HG03342 (cell line): ENCODE data around the gene HELT.
"Not testable (repeated sequence)": the region's sequence is repeated elsewhere in the genome, so short reads cannot be mapped to it uniquely, and the experiment has no call there.

ENCODE experiments used
- ATAC-seq: cut with Tn5 transposase; IDR thresholded peaks from one replicate; pipeline ENCODE4 v1.9.1; 2021; ENCODE audit warnings: mild to moderate bottlenecking, moderate library complexity; ENCODE audit not compliant: unreplicated experiment

Gene HELT, protein sequence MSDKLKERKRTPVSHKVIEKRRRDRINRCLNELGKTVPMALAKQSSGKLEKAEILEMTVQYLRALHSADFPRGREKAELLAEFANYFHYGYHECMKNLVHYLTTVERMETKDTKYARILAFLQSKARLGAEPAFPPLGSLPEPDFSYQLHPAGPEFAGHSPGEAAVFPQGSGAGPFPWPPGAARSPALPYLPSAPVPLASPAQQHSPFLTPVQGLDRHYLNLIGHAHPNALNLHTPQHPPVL

DNA sequence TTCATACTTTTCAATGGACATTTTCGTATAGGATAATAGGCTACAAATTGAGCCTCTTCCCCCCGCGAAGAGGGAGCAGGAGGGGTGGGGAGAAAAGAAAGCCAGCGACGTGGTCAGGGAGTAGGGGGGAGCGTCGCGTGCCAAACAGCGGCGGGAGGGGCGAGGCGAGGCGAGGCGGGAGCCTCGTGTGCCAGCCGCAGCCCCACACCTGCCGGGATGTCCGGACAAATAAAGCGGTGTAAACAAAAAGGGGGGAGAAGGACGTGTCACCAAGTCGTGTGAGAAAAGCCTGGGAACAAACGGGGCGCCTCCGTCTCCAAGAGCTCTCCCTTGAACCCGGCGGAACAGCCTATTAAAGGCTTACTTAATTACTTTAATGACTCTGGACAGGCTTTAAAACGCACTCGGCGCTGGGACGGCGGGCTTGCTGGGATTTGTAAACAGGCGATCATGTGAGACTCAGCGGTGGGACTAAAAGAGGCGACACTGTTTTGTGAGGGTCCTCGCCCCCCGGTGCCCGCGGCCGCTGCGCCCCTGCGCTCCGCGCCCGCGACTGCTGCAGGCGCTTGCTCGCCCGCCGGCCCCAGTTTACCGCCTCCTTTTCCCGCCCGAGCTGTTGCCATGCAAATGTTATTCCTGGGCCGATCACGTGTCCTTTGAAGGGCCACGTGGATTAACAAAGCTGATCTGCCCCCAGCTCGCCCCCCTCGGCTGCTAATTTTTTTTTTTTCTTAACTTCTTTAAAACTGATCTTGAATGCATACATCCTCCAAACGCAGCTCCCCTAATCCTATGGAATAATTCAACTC is at the start of gene HELT:
HELT (plus strand) TSS at position 527 of the 809 bp plus-strand sequence. CDS start 439 bp downstream, outside the sequence.
- ATAC-seq, result no peak

DNA sequence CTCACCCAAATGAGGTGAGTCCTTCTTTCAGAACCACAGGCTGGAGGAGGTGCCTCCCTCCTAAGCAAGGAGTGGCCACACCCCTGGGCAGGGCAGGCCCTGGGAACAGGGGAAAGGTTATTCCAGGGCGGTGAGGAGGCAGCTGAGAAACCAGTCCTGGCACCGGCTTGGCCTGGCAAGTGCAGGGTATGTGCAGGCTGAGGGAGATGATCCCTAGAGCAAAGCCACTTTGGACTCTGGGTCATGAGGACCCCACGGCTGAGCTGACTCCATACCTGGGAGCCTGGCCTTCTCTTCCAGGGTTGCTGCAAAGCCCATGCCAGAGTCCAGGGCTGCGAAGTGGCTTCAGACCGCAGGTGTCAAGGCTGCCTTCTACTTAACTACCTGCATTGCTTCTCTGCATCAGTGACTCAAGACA is 49.5 kb upstream of the HELT start:
- ATAC-seq, result no peak

DNA sequence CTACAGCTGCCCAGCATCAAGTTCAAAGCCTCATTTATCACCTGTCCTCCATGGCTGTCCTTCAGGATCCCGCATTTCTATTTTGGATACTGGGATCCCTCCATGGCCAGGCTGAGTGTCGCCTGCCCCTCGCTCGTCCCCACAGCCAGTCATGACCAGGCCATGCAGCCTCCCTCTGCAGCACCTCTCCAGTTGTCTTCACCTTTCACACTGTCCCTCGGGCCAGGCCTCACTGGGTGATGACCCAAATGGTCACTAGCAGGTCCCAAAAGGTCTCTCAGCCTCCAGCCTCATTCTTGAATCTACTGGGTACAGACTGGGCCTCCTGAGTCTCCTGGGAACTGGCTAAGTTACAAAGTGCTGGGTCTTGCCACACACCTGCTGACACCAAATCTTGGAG is 48.7 kb upstream of the HELT start:
- no peak for ATAC-seq

DNA sequence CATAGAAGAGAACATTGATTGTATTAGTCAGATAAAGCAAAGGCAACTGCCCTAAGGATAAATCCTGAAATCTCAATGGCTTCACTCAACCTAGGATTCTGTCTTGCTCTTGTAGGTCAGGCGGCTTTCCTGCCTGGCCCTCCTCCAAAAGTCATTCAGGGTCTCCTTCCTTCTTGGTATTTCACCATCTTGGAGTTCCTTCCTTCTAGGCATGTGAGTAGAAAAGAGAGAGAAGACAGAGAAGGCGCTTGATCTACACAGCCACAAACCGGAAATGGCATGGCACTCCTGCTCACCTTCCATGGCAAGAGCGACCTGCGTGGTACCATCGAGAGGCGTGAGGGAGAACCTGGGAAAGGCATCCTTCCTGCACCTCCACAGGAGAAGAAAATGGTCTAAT is 45.3 kb upstream of the HELT start:
- ATAC-seq, result no peak

DNA sequence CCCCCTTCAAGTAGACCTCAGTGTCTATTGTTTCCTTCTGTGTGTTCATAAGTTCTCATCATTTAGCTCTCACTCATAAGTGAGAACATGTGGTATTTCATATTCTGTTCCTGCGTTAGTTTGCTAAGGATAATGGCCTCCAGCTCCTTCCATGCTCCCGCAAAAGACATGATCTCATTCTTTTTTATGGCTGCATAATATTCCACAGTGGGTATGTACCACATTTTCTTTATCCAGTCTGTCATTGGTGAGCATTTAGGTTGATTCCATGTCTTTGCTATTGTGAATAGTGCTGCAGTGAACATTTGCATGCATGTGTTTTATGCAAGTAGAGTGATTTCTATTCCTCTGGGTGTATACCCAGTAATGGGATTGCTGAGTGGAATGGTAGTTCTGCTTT is 41.9 kb upstream of the HELT start:
- not testable (repeated sequence) for ATAC-seq

DNA sequence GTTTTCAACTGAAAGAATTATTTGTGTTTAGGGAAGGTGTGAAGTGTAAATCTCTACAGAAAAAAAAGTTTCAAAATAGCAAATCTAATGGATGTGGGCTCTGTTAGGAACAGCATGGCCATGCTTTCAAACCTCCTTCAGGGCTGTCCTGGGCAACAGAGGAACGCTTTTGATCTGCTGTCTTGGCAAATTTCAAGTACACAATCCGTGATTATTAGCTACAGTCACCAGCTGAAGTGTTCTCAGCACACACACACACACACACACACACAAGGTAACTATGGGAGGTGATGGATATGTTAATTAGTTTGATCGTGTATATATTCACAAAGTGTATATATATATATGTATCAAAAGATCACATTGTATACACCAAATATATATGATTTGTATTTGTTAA is 40.5 kb upstream of the HELT start:
- ATAC-seq, result no peak

DNA sequence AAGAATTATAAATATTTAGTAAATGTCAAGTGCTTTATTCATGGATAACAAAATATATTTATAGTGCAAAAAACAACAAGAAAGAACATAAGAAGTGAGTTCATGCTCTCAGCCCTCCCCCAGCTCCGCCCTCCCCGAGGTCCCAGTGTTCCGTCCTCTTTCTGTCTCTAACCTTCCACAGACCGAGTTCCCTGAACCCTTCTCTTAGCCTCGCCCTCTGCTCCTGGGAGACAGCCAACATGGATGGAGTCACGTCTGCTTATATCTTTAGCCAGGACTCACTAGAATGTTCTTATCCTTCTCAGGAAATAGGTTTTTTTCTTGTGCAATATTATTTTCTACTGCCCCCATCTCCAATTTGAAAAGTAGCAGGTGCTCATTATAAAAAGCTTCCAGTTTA is 40.1 kb upstream of the HELT start:
- ATAC-seq, result no peak

DNA sequence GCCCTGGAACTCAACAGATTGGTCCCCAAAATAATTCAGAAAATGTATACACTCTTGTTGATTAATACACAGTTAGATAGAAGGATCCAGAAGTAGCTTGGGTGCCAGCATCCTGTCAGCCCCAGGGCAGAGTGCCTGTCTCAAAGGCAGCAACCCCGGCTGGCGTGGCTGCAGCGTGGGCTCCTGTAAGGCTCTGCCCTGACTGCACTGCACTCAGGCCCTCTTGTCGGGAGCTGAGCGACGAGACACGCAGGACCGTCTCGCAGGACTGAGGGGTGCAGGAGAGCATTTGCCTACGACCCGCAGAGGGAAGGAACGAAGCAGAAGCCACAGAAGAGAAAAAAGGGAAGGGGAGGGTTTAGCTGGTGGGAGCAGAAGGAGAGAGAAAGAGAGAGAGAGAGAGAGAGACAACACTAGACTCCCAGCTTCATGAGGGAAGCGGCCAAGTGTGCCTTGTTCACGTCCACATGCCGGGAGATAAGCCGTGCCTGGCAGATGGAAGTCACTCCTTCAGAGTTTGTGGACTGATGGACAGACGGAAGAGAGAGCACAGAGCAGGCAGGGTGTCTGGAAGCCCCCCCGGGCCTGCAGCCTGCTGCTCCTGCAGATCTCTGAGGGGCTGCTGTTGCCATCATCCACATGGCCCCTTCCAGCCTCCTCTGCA is 38.7 kb upstream of the HELT start:
- ATAC-seq, result no peak

DNA sequence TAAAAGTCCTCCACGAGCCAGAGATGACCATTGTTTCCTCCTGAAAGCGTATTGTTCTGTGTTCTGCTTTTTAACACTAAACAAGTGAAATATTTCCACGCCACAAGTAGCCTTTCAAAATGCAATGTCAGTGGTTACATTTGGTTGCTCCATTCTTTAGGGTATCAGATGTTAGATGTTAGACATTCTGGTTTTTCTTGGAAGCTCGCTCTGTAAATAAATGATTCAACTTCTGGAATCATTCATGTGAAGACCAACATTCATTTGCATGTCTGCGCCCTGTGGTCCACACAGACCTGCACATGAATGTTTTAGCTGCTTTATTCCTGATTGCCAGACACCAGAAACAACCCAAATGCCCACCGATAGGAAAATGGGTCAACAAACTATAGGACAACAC is 38.0 kb upstream of the HELT start:
- no peak for ATAC-seq

DNA sequence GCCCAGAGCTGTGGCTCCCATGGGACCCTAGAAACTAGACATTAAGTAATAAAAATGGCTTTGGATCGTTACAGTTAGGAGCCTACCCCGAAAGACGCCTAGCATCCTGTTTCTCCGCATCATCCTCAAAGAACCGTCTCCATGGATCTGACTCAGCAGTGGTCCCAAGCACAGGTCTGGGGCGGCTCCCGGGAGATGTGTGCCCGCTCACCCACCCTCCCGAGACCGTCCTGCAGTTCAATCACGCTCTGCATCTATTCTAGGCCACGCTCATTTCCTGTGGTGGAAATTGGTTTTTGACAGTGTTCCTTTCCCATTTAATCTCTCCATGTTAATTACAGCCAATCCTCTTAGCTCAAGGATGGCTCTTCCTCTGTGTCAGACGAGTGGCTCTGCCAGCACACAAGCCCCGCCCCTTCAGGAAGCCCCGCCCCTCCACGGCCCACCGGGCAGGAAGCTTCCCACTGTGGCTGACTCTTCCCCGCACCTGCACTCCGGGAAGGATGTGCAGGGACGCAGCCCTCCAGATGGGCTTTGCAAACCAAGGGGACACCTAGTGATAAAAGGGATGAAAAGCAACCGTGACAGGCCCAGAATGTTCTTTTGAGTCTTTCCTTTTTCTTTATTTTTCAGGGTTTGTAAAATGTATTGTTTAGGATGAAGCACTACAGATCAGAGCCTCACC is 34.5 kb upstream of the HELT start:
- peak; percentile 67 for ATAC-seq

DNA sequence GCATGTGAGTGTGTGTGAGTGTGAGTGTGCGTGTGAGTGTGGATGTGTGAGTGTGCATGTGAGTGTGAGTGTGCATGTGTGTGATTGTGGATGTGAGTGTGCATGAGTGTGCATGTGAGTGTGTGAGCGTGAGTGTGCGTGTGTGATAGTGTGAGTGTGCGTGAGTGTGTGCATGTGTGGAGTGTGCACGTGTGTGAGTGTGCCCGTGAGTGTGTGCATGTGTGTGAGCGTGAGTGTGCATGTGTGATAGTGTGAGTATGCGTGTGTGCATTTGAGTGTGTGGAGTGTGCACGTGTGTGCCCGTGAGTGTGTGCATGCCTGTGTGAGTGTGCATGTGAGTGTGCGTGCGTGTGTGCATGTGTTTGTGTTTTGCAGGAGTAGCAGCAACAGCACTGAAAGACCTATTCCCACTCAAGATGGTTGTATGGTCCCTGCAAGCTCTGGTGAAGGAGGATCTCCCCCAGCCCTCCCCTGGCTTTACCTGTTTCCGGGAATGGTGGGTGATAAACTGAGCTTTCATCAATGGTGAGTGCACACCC is 30.7 kb upstream of the HELT start:
- no peak for ATAC-seq

DNA sequence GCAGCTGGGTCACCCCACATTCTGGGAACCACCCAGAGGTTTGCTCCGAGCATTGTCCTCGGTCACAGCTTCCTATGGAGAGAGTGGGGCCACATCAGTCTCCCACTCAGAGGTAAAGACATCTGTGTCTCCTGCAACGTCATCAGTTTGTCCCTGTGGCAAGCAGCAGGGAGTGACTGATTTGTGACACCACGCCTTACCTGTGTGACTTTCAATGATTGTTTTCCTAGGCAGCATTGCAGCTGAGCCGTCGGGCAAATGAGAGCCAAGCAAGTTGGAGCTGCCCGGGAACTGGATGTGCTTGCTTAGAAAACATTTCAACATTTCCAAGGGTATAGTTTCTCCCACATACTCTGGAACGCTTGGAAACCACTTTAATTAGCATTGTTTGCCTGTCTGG is 29.7 kb upstream of the HELT start:
- no peak for ATAC-seq

DNA sequence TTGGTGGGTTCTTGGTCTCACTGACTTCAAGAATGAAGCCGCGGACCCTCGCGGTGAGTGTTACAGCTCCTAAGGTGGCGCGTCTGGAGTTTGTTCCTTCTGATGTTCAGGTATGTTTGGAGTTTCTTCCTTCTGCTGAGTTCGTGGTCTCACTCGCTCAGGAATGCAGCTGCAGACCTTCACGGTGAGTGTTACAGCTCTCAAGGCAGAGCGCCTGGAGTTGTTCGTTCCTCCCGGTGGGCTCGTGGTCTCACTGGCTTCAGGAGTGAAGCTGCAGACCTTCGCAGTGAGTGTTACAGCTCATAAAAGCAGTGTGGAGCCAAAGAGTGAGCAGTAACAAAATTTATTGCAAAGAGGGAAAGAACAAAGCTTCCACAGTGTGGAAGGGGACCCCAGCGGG is 29.0 kb upstream of the HELT start:
- not testable (repeated sequence) for ATAC-seq

DNA sequence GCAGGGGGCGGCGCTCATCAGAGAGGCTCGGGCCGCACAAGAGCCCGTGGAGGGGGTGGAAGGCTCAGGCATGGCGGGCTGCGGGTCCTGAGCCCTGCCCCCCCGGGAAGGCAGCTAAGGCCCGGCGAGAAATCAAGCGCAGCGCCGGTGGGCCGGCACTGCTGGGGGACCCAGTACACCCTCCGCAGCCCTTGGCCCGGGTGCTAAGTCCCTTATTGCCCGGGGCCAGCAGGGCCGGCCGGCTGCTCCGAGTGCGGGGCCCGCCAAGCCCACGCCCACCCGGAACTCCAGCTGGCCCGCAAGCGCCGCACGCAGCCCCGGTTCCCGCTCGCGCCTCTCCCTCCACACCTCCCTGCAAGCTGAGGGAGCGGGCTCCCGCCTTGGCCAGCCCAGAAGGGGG is 28.2 kb upstream of the HELT start:
- not testable (repeated sequence) for ATAC-seq

DNA sequence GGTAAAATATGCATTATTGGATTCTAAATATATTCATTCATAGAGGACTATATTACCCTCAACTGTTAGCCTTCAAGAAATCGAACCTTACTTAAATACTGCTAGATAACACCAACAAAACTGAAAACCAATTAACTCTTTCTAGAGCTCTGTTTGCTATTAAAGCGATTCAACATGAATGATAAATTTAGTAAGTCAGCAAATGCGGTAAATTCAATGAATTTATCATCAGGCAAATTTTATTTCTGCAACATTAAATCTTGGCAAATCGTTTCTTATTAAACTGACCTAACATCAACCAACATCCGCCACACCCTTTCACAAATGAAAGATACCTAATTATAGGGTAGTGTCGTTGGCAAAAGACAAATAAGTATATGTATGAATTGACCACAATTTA is 26.4 kb upstream of the HELT start:
- ATAC-seq, result no peak

DNA sequence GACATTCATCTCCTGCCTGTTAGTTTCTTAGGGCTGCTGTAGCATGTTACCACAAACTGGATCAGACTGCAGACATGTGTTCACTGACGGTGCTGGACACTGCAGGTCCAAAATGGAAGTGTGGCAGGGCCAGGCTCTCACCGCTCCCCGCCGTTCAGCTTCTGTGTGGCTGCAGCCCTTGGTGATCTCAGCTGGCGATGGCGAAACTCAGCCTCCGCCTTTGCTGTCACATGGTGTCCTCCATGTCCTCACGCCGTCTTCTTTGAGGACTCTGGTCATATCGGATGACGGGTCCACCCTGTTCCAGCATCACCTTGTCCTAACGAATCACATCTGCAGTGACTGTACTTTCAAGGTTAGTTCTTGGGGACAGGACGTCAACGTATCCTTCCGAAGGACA is 25.9 kb upstream of the HELT start:
- ATAC-seq, result no peak

DNA sequence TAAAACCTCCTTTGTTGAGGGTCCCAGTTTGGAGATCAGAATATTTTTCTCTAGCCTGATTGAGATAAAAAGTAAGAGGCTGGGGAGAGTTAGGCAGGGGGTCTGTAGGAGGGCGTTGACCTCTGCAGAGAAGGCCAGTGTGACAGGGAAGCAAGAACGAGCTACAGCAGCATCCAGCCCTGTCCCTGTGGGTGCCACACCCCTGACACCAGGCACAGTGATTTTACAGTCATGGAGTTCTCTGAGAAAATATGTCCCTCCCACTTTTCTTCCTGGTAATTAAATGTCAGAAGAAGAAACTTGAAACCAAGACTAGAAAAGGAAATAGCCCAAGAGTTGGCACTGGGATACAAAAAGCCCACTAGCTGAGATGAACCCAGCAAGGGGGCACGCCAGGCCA is 25.0 kb upstream of the HELT start:
- no peak for ATAC-seq

DNA sequence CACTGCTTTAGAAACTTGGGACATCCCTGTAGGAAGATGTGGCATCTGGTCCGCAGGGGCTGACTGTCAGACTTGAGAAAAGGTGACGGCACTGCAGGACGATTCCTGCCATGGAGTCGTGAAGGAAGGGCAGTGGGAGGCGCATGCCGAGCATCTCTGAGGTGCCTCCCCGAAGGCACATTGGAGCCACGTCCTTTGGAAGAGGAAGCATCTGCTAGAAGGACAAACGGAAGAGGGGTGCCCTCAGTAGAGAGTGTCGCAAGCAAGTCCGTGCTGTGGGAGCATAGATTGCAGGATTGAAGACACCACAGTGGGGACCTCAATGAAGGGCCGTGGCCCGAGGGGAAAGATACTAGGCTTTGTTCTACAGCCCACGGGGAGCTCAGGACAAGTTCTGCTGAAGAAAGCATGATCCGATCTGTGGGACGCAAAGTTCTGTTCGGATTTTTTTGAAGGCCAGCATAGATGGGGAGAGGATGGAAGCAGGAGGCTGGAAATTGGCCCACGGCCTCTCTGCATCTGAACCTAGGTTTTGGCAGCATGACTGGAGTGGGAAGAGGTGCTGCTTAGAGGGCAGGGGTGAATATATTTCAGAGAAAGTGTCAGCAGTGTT is 24.2 kb upstream of the HELT start:
- ATAC-seq, result no peak

DNA sequence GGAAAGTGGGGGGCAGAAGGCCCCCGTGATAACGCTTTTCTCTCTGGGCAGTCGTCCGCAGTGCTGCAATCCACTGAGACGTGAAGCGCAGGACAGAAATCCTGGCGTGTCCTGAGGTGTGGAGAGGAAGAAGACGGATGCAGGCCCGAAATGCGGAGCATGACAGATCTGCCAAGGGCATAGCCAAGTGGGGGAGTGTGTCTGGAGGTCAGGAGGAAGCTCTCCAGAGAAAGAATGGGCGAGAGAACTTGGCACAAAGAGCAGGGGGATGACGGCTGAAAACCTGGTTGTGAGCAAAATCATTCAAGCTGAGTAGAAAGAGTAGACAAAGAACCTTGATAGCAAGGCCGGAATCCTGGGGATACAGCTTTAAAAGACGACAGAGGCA is 23.7 kb upstream of the HELT start:
- no peak for ATAC-seq

DNA sequence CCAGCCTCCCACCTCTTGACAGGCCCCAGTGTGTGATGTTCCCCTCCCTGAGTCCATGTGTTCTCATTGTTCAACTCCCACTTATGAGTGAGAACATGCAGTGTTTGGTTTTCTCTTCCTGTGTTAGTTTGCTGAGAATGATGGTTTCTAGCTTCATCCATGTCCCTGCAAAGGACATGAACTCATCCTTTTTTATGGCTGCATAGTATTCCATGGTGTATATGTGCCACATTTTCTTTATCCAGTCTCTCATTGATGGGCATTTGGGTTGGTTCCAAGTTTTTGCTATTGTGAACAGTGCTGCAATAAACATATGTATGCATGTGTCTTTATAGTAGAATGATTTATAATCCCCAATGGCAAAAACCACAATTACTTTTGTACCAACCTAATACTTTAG is 20.6 kb upstream of the HELT start:
- not testable (repeated sequence) for ATAC-seq

DNA sequence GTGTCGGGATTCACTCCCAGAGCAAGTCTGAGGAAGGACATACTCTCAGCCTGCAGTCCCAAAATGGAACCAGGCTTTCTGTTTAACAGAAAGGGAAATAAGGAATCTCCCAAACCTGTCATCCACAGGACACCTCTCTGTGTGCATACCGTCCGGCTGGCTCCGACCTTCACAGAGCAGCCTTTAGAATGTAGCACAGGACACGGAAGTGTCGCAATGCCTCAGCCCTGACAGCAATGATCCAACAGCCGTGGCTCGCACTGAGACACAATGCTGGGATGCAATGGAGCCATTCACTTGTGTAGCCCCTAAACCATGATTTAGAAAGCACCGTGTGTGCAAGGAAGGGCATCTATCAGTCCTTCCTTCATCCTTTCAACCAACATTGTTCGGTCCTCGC is 15.5 kb upstream of the HELT start:
- ATAC-seq, result no peak
